ENCODE data around the gene TEKTIP1. TPM values are rescaled to one million over a fixed set of nuclear protein-coding genes. Genes with fewer than 3 reads are reported as not detected.

TEKTIP1 gene
- total and polyA plus RNA-seq, 9 of the 15 experiments (the other 6 are each of a cell fraction or from before 2014, with no cell fraction given) = 0.66 TPM; not detected in 8

DNA sequence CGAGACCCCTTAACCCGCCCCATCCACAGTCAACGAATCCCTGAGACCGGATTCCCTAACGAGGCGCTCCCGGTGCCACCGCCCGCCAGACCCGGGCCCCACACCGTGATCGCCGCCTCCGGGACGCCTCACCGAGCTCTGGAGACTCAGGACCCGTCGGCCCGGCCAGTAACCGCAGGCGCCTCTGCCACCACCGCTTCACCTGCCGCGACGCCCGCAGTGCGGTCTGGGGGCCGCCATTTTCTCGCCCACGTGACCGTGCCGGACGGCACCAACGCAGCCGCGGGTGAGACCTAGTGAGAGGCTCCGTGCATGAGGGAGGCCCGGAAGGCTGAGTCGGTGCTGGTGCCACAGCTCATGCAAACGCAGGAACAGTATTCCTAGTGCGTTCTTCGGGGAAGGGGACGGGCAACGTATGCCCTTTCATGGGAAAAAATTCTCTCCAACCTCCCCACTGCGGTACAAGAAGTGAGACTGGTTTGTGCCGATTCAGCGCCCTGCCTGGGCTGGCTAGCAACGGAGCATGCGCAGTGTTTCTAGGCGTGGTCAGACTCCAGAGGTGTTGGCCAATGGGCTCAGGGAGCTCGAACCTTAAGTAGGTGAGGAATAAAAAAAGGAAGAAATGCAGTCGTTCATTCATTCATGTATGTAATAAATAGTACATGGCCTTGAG lies 38.4 kb upstream of the TEKTIP1 start, which contains the start of gene DOHH (continued):
- TF ChIP-seq, protein P1, sequence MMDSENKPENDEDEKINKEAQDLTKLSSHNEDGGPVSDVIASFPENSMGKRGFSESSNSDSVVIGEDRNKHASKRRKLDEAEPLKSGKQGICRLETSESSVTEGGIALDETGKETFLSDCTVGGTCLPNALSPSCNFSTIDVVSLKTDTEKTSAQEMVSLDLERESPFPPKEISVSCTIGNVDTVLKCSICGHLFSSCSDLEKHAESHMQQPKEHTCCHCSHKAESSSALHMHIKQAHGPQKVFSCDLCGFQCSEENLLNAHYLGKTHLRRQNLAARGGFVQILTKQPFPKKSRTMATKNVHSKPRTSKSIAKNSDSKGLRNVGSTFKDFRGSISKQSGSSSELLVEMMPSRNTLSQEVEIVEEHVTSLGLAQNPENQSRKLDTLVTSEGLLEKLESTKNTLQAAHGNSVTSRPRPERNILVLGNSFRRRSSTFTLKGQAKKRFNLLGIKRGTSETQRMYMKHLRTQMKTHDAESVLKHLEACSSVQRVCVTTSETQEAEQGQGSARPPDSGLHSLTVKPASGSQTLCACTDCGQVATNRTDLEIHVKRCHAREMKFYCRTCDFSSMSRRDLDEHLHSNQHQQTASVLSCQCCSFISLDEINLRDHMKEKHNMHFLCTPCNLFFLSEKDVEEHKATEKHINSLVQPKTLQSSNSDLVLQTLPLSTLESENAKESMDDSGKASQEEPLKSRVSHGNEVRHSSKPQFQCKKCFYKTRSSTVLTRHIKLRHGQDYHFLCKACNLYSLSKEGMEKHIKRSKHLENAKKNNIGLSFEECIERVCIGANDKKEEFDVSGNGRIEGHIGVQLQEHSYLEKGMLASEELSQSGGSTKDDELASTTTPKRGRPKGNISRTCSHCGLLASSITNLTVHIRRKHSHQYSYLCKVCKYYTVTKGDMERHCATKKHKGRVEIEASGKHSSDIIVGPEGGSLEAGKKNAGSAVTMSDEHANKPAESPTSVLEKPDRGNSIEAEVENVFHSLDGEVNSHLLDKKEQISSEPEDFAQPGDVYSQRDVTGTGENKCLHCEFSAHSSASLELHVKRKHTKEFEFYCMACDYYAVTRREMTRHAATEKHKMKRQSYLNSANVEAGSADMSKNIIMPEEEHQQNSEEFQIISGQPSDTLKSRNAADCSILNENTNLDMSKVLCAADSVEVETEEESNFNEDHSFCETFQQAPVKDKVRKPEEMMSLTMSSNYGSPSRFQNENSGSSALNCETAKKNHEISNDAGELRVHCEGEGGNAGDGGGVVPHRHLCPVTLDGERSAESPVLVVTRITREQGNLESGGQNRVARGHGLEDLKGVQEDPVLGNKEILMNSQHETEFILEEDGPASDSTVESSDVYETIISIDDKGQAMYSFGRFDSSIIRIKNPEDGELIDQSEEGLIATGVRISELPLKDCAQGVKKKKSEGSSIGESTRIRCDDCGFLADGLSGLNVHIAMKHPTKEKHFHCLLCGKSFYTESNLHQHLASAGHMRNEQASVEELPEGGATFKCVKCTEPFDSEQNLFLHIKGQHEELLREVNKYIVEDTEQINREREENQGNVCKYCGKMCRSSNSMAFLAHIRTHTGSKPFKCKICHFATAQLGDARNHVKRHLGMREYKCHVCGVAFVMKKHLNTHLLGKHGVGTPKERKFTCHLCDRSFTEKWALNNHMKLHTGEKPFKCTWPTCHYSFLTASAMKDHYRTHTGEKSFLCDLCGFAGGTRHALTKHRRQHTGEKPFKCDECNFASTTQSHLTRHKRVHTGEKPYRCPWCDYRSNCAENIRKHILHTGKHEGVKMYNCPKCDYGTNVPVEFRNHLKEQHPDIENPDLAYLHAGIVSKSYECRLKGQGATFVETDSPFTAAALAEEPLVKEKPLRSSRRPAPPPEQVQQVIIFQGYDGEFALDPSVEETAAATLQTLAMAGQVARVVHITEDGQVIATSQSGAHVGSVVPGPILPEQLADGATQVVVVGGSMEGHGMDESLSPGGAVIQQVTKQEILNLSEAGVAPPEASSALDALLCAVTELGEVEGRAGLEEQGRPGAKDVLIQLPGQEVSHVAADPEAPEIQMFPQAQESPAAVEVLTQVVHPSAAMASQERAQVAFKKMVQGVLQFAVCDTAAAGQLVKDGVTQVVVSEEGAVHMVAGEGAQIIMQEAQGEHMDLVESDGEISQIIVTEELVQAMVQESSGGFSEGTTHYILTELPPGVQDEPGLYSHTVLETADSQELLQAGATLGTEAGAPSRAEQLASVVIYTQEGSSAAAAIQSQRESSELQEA (IDR thresholded peaks at IDR 0.05; ENCODE audit: low read depth) = no peak
- TF ChIP-seq BDP1 (IDR thresholded peaks at IDR 0.05; ENCODE audit: insufficient read depth, insufficient read length) (no peak), MYC (IDR thresholded peaks at IDR 0.05; ENCODE audit: low read depth, low read length) (peak; percentile 93), MYC (CRISPR knock-in tag; IDR thresholded peaks at IDR 0.05; ENCODE audit: borderline replicate concordance, low read depth) (peak; percentile 90; the same call in 1 of the 2 replicates), ZNF23 (CRISPR knock-in tag; IDR thresholded peaks at IDR 0.05) (no peak), CTBP1 (IDR thresholded peaks at IDR 0.05; ENCODE audit: borderline replicate concordance) (peak; percentile 73; the same call in 1 of the 2 replicates), ZNF239 (CRISPR knock-in tag; IDR thresholded peaks at IDR 0.05) (no peak), ZBTB1 (CRISPR knock-in tag; IDR thresholded peaks at IDR 0.05; ENCODE audit: borderline replicate concordance, low read depth) (peak; percentile 100), ZNF830 (CRISPR knock-in tag; IDR thresholded peaks at IDR 0.05) (peak; percentile 55; the same call in 1 of the 2 replicates), ZNF507 (tag; conservative IDR thresholded peaks at IDR 0.05) (no peak), ATF1 (CRISPR knock-in tag; IDR thresholded peaks at IDR 0.05) (no peak), ATF1 (tag; IDR thresholded peaks at IDR 0.05) (peak; percentile 72), GATAD2B (IDR thresholded peaks at IDR 0.05; ENCODE audit: borderline replicate concordance) (no peak), MCM7 (IDR thresholded peaks at IDR 0.05) (no peak), DIDO1 (tag; IDR thresholded peaks at IDR 0.05; ENCODE audit: low read depth) (peak; percentile 92), CHD2 (IDR thresholded peaks at IDR 0.05; ENCODE audit: low read depth, low read length) (no peak), PTRF (tag; IDR thresholded peaks at IDR 0.05) (no peak), CHD4 (IDR thresholded peaks at IDR 0.05; ENCODE audit: insufficient read depth, insufficient replicate concordance, low read depth, low read length, poor library complexity, severe bottlenecking) (no peak)
- TF ChIP-seq, protein P2, sequence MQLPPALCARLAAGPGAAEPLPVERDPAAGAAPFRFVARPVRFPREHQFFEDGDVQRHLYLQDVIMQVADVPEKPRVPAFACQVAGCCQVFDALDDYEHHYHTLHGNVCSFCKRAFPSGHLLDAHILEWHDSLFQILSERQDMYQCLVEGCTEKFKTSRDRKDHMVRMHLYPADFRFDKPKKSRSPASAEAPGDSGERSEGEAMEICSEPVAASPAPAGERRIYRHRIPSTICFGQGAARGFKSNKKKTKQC (CRISPR knock-in tag; IDR thresholded peaks at IDR 0.05) = 0 out of 2 replicates have a peak, but pooled peaks have one; percentile 74
- TF ChIP-seq, protein P3, sequence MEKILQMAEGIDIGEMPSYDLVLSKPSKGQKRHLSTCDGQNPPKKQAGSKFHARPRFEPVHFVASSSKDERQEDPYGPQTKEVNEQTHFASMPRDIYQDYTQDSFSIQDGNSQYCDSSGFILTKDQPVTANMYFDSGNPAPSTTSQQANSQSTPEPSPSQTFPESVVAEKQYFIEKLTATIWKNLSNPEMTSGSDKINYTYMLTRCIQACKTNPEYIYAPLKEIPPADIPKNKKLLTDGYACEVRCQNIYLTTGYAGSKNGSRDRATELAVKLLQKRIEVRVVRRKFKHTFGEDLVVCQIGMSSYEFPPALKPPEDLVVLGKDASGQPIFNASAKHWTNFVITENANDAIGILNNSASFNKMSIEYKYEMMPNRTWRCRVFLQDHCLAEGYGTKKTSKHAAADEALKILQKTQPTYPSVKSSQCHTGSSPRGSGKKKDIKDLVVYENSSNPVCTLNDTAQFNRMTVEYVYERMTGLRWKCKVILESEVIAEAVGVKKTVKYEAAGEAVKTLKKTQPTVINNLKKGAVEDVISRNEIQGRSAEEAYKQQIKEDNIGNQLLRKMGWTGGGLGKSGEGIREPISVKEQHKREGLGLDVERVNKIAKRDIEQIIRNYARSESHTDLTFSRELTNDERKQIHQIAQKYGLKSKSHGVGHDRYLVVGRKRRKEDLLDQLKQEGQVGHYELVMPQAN (IDR thresholded peaks at IDR 0.05; ENCODE audit: borderline replicate concordance) = peak; percentile 97

Data from K562 (cell line).